Nephron progenitor cell (in vitro differentiated cells): ENCODE data around the gene DGKD.

Experiments
- DNase-seq: peaks from one replicate; pipeline ENCODE4 v3.0.0; 2021
- H3K27ac Mint-ChIP-seq: 2 replicates; pipeline ENCODE4 v1.8.0; 2021; ENCODE audit warnings: mild to moderate bottlenecking, moderate library complexity, mixed read lengths
- H3K27me3 Mint-ChIP-seq: 2 replicates; pipeline ENCODE4 v1.8.0; 2021; ENCODE audit warnings: mild to moderate bottlenecking, low read depth, mixed read lengths; ENCODE audit not compliant: poor library complexity
- H3K36me3 Mint-ChIP-seq: 2 replicates; pipeline ENCODE4 v1.8.0; 2021; ENCODE audit warnings: low read depth, mixed read lengths
- H3K4me1 Mint-ChIP-seq: 2 replicates; pipeline ENCODE4 v1.8.0; 2021; ENCODE audit warnings: mixed read lengths
- H3K4me3 Mint-ChIP-seq: 2 replicates; pipeline ENCODE4 v1.8.0; 2021; ENCODE audit warnings: mild to moderate bottlenecking, moderate library complexity, mixed read lengths
- H3K9me3 Mint-ChIP-seq: 2 replicates; pipeline ENCODE4 v1.8.0; 2021; ENCODE audit warnings: mild to moderate bottlenecking, moderate library complexity, mixed read lengths
- TF ChIP-seq, protein P1 (sequence below): fragments of 200-600 bp; sonication (generic); IDR thresholded peaks from 2 replicates; pipeline ENCODE4 v1.5.0; 2021; ENCODE audit warnings: antibody characterized with exemption

The DGKD gene

DNA sequence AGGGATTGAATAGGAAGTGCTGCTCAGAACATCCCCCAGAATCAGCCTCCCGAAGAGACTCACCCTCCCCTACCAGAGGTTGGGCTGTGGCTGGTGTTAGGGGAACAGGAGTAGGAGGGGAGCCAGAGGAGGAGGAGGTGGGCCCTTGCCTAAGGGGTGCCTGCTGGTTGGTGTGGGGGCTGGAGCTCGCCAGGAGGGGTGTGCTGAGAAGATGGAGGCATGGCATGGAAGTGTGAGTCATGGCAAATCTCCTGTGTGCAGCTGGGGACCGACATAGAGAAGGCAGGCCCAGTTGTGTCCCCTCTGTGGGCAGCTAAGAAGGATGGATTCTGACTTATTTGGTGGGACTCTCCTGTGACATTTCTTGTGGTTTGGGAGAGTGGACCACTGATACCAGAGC lies 73.7 kb downstream of the DGKD start:
- Mint-ChIP-seq H3K4me3 (no peak overlapping the region), H3K36me3 (peaks cover 63% of the 10 kb centered on the region), H3K9me3 (peaks cover 14% of the 10 kb centered on the region), H3K4me1 (peaks cover 16% of the 10 kb centered on the region), H3K27ac (no peak overlapping the region), H3K27me3 (no peaks in the 10 kb centered on the region)
- TF ChIP-seq, protein P1, sequence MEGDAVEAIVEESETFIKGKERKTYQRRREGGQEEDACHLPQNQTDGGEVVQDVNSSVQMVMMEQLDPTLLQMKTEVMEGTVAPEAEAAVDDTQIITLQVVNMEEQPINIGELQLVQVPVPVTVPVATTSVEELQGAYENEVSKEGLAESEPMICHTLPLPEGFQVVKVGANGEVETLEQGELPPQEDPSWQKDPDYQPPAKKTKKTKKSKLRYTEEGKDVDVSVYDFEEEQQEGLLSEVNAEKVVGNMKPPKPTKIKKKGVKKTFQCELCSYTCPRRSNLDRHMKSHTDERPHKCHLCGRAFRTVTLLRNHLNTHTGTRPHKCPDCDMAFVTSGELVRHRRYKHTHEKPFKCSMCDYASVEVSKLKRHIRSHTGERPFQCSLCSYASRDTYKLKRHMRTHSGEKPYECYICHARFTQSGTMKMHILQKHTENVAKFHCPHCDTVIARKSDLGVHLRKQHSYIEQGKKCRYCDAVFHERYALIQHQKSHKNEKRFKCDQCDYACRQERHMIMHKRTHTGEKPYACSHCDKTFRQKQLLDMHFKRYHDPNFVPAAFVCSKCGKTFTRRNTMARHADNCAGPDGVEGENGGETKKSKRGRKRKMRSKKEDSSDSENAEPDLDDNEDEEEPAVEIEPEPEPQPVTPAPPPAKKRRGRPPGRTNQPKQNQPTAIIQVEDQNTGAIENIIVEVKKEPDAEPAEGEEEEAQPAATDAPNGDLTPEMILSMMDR: no peak
- no peak for DNase-seq

DNA sequence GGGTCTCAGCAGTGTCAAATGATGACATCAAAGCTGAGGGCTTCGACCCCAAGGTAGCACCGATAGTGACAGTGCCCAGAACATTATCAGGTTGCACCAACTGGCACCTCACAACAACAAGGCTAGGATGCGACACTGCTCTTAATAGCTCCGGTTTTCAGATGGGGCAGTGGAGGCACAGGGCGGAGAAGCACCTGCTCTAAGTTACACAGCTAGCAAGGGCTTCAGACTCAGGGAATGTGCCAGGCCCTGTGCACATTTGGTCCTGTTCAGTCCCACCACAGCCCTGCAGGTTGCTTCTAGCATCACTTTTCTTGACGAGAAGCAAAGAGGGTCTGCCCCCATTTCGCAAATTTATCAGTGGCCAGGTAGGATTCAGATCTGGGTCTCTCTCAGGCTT lies 74.1 kb downstream of the DGKD start:
- Mint-ChIP-seq H3K4me3 (no peak overlapping the region), H3K4me1 (peaks cover 16% of the 10 kb centered on the region), H3K9me3 (peaks cover 14% of the 10 kb centered on the region), H3K27me3 (no peaks in the 10 kb centered on the region), H3K36me3 (peaks cover 59% of the 10 kb centered on the region), H3K27ac (no peak overlapping the region)
- DNase-seq: no peak
- TF ChIP-seq, protein P1: no peak

DNA sequence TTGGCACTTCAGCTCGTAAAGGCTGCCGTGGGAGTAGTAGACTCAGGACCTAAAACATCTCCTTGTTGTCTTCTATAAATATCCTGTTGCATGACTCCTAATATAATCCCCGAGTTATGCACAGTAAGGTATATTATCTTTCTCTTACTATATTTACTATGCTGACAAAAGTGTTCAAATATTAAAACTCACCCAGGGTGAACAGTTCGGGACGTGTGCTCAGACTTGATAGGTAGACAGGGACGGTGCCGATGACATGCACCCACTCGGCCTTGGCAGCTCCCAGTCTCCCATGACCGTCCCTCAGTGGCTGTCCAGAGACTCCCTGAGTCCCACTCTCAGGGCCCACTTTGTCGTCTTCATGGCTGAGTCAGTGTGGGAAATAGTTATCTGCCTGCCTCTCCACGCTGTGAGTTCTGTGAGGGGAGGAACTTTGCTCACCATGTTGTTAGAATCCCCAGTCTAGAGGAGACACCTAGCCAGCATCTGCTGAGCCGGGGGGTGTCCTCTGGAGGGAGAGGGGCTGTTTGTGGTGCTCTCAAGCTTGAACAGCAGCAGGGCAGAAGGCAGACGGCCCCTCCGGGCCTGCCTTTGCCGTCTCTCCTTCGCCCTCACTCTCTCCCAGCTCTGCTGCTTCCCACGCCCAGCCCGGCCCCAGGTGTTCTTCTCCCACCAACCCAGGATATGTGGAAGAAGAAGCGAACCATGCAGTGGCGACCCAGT lies 75.0 kb downstream of the DGKD start:
- Mint-ChIP-seq H3K9me3 (peaks cover 14% of the 10 kb centered on the region), H3K27ac (peak overlapping the region; percentile 87), H3K36me3 (peaks cover 51% of the 10 kb centered on the region), H3K4me3 (no peak overlapping the region), H3K27me3 (no peaks in the 10 kb centered on the region), H3K4me1 (peaks cover 17% of the 10 kb centered on the region)
- no peak for DNase-seq
- TF ChIP-seq, protein P1: no peak

DNA sequence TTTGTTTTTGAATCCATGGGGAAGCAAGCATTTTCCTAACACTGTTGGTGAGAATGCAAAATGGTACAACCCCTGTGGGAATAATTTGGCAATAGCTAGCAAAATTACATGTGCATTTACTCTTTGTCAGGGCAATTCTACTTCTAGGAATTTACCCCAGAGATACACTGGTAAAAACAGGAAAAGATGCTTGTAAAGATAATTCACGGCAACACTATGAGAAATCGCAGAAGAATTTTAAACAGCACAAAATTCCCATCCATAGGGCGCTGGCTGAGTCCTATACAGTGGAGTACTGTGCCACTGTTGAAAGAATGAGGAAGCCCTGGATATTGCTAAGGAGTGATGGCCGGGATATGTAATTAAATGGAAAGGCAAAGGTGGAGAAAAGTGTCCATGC lies 75.8 kb downstream of the DGKD start:
- Mint-ChIP-seq H3K4me1 (peaks cover 23% of the 10 kb centered on the region), H3K27ac (no peak overlapping the region), H3K27me3 (no peaks in the 10 kb centered on the region), H3K9me3 (peaks cover 14% of the 10 kb centered on the region), H3K4me3 (no peak overlapping the region), H3K36me3 (peaks cover 44% of the 10 kb centered on the region)
- no peak for DNase-seq
- TF ChIP-seq, protein P1: no peak

DNA sequence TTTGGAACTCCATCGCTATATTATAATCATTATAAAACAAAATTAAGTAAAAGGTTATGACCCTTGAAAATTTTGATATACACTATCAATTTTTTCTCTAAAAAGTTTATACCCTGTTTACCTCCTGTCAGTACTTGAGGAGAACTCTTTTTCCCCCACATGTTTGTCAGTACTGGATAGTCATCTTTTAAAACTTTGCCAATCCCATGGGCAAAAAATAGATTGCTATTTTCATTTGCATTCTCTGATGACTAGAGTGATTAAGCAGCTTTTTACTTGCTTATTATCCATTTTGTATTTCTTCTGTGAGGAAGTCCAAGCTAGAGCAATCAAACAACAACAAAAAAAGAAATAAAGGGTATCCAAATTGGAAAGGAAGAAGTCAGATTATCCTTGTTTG lies 76.4 kb downstream of the DGKD start:
- no peak for DNase-seq
- TF ChIP-seq, protein P1: no peak
- H3K36me3 Mint-ChIP-seq: peaks cover 41% of the 10 kb centered on the region
- no peak overlapping the region for H3K27ac Mint-ChIP-seq
- H3K4me3 Mint-ChIP-seq: no peak overlapping the region
- H3K9me3 Mint-ChIP-seq: peaks cover 12% of the 10 kb centered on the region
- peaks cover 23% of the 10 kb centered on the region for H3K4me1 Mint-ChIP-seq
- no peaks in the 10 kb centered on the region for H3K27me3 Mint-ChIP-seq

DNA sequence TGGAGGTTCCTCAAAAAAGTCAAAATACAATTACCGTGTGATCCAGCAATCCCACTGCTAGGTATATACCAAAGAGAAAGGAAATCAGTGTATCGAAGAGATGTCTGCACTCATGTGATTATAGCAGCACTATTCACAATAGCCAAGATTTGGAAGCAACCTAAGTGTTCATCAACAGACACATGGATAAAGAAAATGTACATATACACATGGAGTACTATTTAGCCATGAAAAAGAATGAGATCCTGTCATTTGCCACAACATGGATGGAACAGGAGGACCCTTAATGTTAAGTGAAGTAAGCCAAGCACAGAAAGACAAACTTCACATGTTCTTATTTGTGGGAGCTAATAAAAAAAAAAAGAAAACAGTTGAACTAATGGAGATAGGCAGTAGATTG lies 78.7 kb downstream of the DGKD start:
- no peak for DNase-seq
- Mint-ChIP-seq H3K4me3 (no peak overlapping the region), H3K36me3 (peaks cover 23% of the 10 kb centered on the region), H3K27ac (no peak overlapping the region), H3K27me3 (no peaks in the 10 kb centered on the region), H3K9me3 (peaks cover 6% of the 10 kb centered on the region), H3K4me1 (peaks cover 23% of the 10 kb centered on the region)
- TF ChIP-seq, protein P1: no peak
